SU-DHL-6 (cell line): Measurements from ENCODE around the gene EYA2.

Experiments used
- CTCF ChIP-seq: fragments of 200-600 bp; sonication (generic); IDR thresholded peaks from one replicate; pipeline ENCODE4 v1.5.1; 2017; ENCODE audit warnings: antibody characterized with exemption, mild to moderate bottlenecking, low read length, moderate library complexity; ENCODE audit not compliant: insufficient read depth, poor library complexity, severe bottlenecking
- EZH2phosphoT487 ChIP-seq: fragments of 200-600 bp; sonication (generic), shearing (Covaris generic); conservative IDR thresholded peaks from 2 replicates; pipeline ENCODE4 v1.6.1; 2018; ENCODE audit warnings: mild to moderate bottlenecking, antibody characterized with exemption, low read length, moderate library complexity, mixed read lengths

- TF ChIP-seq CTCF: no peak
- no peak for TF ChIP-seq EZH2phosphoT487
Observed at GRCh38 chr20:47009784-47010183, 115.1 kb downstream of the EYA2 start.
